GM21447 (cell line): ENCODE measurements around the gene PLEKHM3.
"Not testable (repeated sequence)": the region's sequence is repeated elsewhere in the genome, so short reads cannot be mapped to it uniquely, and the experiment has no call there.

Experiments
- ATAC-seq: cut with Tn5 transposase; IDR thresholded peaks from one replicate; pipeline ENCODE4 v1.9.1; 2021; ENCODE audit not compliant: unreplicated experiment

The PLEKHM3 gene

GRCh38 chr2:207926989-207927300 lies 98.4 kb downstream of the PLEKHM3 start:
- ATAC-seq = no peak

GRCh38 chr2:207926133-207926988 lies 99.0 kb downstream of the PLEKHM3 start:
- no peak for ATAC-seq

- no peak for ATAC-seq
These were observed 99.7 kb downstream of the PLEKHM3 start for GRCh38 chr2:207925601-207926000.

GRCh38 chr2:207921606-207922005 lies 103.7 kb downstream of the PLEKHM3 start:
- no peak for ATAC-seq

- ATAC-seq = no peak
These were observed 104.6 kb downstream of the PLEKHM3 start for GRCh38 chr2:207920721-207921120.

- no peak for ATAC-seq
These were observed 105.0 kb downstream of the PLEKHM3 start for GRCh38 chr2:207920321-207920720.

GRCh38 chr2:207919164-207919919 lies 106.0 kb downstream of the PLEKHM3 start:
- ATAC-seq = no peak

GRCh38 chr2:207914716-207915115 lies 110.6 kb downstream of the PLEKHM3 start:
- ATAC-seq = no peak

- no peak for ATAC-seq
These were observed 111.5 kb downstream of the PLEKHM3 start for GRCh38 chr2:207913772-207914358.

- no peak for ATAC-seq
These were observed 113.5 kb downstream of the PLEKHM3 start for GRCh38 chr2:207911856-207912255.

GRCh38 chr2:207911215-207911614 lies 114.1 kb downstream of the PLEKHM3 start:
- ATAC-seq = no peak

- not testable (repeated sequence) for ATAC-seq
These were observed 118.8 kb downstream of the PLEKHM3 start for GRCh38 chr2:207906495-207906894.

GRCh38 chr2:207905546-207905945 lies 119.8 kb downstream of the PLEKHM3 start:
- no peak for ATAC-seq

GRCh38 chr2:207903236-207903635 lies 122.1 kb downstream of the PLEKHM3 start:
- ATAC-seq = no peak

- no peak for ATAC-seq
These were observed 122.5 kb downstream of the PLEKHM3 start for GRCh38 chr2:207902821-207903220.

- ATAC-seq = no peak
These were observed 123.5 kb downstream of the PLEKHM3 start for GRCh38 chr2:207901829-207902228.

GRCh38 chr2:207901401-207901800 lies 123.9 kb downstream of the PLEKHM3 start:
- no peak for ATAC-seq

GRCh38 chr2:207898354-207898695 lies 127.0 kb downstream of the PLEKHM3 start:
- ATAC-seq = no peak

- ATAC-seq = no peak
These were observed 127.6 kb downstream of the PLEKHM3 start for GRCh38 chr2:207897541-207898353.

- ATAC-seq = no peak
These were observed 128.6 kb downstream of the PLEKHM3 start for GRCh38 chr2:207896525-207897285.
